Chondrocyte (in vitro differentiated cells): ENCODE data around the gene LMNTD2. TPM values are rescaled to one million over a fixed set of nuclear protein-coding genes. Genes with fewer than 3 reads are reported as not detected.
"Not testable (repeated sequence)": the region's sequence is repeated elsewhere in the genome, so short reads cannot be mapped to it uniquely, and the experiment has no call there.

ENCODE experiments used
- DNase-seq: peaks from one replicate; pipeline ENCODE4 v3.0.0; 2021; ENCODE audit warnings: mixed read lengths, low spot score
- H3K27ac Mint-ChIP-seq: one replicate; pipeline ENCODE4 v1.8.0; 2021; ENCODE audit warnings: mild to moderate bottlenecking, moderate library complexity, mixed read lengths; ENCODE audit not compliant: unreplicated experiment
- H3K27me3 Mint-ChIP-seq: 2 replicates; pipeline ENCODE4 v1.8.0; 2021; ENCODE audit warnings: low read depth, mixed read lengths
- H3K36me3 Mint-ChIP-seq: 2 replicates; pipeline ENCODE4 v1.8.0; 2021; ENCODE audit warnings: low read depth, mixed read lengths
- H3K4me1 Mint-ChIP-seq: 2 replicates; pipeline ENCODE4 v1.8.0; 2021; ENCODE audit warnings: low read depth, mild to moderate bottlenecking, mixed read lengths
- H3K4me3 Mint-ChIP-seq: one replicate; pipeline ENCODE4 v1.8.0; 2021; ENCODE audit warnings: mild to moderate bottlenecking, moderate library complexity, mixed read lengths; ENCODE audit not compliant: unreplicated experiment
- H3K9me3 Mint-ChIP-seq: 2 replicates; pipeline ENCODE4 v1.8.0; 2021; ENCODE audit warnings: low read depth, mixed read lengths
- total RNA-seq: library from RNA; stranded (reverse); gene quantifications from 3 replicates; pipeline ENCODE4 v1.2.1, GENCODE V29; 2021
- TF ChIP-seq, protein P1 (sequence below): fragments of 200-600 bp; sonication (generic); IDR thresholded peaks from 2 replicates; pipeline ENCODE4 v1.5.0; 2021; ENCODE audit warnings: antibody characterized with exemption, mild to moderate bottlenecking, moderate library complexity

Gene LMNTD2
- total RNA-seq, 1 donor from 2014 or later, result 5.5 TPM

DNA sequence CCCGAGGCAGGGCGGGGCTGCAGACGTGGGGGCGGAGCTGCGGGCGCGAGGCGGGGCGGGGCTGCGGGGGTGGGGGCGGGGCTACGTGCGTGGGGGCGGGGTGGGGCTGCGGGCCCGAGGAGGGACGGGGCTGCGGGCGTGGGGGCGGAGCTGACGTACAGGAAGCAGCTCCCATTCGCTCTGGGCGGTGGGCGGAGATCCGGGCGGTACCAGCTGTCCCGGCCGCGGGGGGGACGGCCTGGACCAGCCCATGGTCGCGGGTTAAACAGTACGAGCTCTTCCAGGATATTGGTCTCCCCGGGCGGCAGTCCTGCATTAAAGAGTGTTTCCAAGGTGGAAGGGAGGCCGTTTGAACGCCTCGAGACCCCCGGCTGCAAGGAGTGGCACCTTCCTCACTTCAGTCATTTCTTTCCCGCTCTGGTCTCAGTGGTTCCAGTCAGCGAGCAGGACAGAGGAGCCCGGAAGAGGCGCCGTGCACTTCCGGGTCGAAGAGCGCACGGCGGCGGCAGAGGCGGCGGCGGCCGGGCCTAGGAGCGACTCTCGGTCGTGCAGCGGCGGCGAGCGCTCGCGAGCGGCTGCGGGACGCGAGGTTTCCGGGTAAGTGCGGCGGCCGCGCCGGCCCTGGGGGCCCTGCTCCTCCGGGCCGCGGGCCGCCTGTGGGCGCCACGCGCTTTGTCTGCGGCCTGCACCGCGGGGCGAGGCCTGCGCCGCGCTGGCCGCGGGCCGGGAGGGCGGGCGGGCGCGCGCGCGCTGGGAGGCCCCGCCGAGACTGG is 15.6 kb upstream of the LMNTD2 start, which contains the start of gene PHRF1:
Gene PHRF1, plus strand, starts transcription at position 475 of the 773 bp plus-strand sequence. CDS start 5,043 bp downstream, outside the sequence.
- Mint-ChIP-seq H3K27me3 (no peaks in the 10 kb centered on the region), H3K9me3 (no peaks in the 10 kb centered on the region), H3K27ac (peak within 1 kb of the TSS; percentile 100), H3K4me1 (peaks cover 47% of the 10 kb centered on the region), H3K4me3 (peak within 1 kb of the TSS; percentile 94), H3K36me3 (no peaks in the 10 kb centered on the region)
- TF ChIP-seq, protein P1, sequence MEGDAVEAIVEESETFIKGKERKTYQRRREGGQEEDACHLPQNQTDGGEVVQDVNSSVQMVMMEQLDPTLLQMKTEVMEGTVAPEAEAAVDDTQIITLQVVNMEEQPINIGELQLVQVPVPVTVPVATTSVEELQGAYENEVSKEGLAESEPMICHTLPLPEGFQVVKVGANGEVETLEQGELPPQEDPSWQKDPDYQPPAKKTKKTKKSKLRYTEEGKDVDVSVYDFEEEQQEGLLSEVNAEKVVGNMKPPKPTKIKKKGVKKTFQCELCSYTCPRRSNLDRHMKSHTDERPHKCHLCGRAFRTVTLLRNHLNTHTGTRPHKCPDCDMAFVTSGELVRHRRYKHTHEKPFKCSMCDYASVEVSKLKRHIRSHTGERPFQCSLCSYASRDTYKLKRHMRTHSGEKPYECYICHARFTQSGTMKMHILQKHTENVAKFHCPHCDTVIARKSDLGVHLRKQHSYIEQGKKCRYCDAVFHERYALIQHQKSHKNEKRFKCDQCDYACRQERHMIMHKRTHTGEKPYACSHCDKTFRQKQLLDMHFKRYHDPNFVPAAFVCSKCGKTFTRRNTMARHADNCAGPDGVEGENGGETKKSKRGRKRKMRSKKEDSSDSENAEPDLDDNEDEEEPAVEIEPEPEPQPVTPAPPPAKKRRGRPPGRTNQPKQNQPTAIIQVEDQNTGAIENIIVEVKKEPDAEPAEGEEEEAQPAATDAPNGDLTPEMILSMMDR, result no peak
- DNase-seq, result no peak

DNA sequence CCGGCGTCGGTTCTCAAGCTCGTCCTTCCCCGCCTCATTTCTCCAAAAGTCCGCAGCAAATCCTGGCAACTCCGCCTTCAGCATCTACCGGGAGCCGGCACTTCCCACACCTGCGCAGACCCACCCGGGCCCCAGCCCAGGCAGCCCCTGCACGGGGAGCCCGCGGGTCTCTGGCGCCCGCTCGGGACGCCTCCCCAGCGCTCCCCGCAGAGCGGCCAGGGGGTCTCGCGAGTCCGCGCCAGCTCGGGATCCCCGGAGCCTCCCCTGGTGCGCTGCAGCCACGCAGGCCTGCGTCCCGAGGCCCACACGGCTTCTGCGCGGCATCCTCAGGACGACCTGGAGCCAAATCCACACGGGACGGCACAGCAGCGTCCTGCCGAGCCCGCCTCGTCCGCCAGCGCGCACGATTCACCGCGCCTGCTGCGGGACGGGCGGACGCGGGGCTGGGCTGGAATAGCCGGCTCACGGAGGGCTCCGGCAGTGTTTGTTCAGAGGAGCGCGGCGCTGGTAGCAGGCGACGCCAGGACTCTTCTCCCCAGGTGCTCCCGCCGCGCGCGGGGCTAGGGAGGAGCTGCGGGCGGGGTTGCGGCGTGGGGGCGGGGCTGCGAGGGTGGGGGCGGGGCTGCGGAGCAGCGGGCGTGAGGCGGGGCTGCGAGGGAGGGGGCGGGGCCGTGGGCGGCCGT is 14.9 kb upstream of the LMNTD2 start:
- Mint-ChIP-seq H3K27ac (peak overlapping the region; percentile 49), H3K27me3 (no peaks in the 10 kb centered on the region)
- TF ChIP-seq, protein P1, result no peak

DNA sequence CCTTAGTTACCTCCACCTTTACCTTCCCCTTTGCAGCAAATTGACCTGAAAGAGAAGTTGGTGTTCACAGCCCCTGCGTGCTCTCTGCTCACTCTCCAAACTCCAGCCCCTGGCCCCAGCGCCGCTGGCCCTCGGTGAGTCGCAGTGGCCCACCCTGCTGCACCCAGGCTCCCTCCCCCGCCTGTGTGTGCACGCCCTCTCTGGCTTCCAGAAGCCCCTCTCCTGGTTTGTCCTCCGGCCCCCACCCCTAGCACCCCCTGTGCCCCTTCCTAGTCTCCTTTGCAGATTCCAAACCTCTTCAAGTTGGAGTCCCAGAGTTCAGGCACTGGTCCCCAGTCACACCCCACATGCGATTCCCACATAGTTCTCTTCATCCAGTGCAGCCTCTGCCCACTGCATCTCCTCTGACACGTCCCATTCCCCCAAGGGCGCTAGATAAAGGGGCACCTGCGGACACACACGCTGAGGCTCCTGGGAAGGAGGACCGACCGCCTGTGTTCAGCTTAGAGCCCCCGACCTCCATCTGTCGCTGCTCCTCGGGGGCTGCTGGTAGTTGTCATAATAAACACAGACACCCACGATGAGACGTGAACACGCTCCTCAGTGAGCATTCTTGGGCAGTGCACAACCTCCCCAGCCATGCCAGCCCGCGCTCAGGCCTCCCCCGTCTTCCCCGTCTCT is 14.2 kb upstream of the LMNTD2 start:
- Mint-ChIP-seq H3K9me3 (no peaks in the 10 kb centered on the region), H3K27me3 (no peaks in the 10 kb centered on the region), H3K27ac (peak overlapping the region; percentile 49), H3K36me3 (no peaks in the 10 kb centered on the region), H3K4me3 (peak overlapping the region; percentile 81), H3K4me1 (peaks cover 41% of the 10 kb centered on the region)
- TF ChIP-seq, protein P1, result no peak
- no peak for DNase-seq

More for the DNA sequence above, 14.9 kb upstream of the LMNTD2 start:
- H3K4me3 Mint-ChIP-seq, result peak overlapping the region; percentile 81
- no peaks in the 10 kb centered on the region for H3K9me3 Mint-ChIP-seq
- no peak for DNase-seq
- peaks cover 45% of the 10 kb centered on the region for H3K4me1 Mint-ChIP-seq
- H3K36me3 Mint-ChIP-seq, result no peaks in the 10 kb centered on the region

GRCh38 chr11:574031-574570 is 13.6 kb upstream of the LMNTD2 start:
- H3K4me1 Mint-ChIP-seq, result peaks cover 34% of the 10 kb centered on the region
- H3K9me3 Mint-ChIP-seq, H3K4me3 Mint-ChIP-seq, DNase-seq, H3K27ac Mint-ChIP-seq, H3K36me3 Mint-ChIP-seq, H3K27me3 Mint-ChIP-seq: not testable (repeated sequence)

DNA sequence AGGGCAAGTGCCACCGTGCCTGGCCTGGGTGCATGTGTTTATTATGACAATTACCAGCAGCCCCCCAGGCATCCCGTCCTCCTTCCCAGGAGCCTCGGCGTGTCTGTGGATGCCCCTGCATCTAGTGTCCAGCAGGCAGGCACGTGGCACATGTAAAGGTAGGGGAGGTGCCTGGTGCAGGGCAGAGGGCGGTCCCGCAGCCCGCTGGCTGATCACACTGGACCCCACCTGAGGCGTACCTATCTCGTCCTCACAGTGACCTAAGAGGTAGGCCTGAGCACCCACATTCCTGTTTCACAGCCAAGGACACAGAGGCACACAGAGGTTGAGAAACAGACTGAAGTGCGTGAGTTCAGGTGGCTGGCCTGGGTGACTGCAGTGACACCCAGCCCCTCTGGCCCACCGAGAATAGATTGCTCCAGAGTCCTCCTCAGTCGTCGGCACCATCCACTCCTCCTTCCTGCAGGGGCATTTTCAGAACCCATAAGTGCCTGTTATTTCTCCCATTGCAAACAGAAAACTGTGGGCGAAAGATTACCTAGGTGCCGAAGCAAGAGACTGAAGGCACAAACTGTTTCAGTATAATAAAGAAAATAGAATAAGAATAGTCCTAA is 12.7 kb upstream of the LMNTD2 start:
- Mint-ChIP-seq H3K4me1 (peaks cover 26% of the 10 kb centered on the region), H3K36me3 (no peaks in the 10 kb centered on the region), H3K27me3 (no peaks in the 10 kb centered on the region), H3K9me3 (no peaks in the 10 kb centered on the region), H3K4me3 (no peak overlapping the region), H3K27ac (no peak overlapping the region)
- DNase-seq, result no peak
- TF ChIP-seq, protein P1, result no peak
